ENCODE measurements around the gene CYP3A4.
"Not testable (repeated sequence)": the region's sequence is repeated elsewhere in the genome, so short reads cannot be mapped to it uniquely, and the experiment has no call there.

The CYP3A4 gene

DNA sequence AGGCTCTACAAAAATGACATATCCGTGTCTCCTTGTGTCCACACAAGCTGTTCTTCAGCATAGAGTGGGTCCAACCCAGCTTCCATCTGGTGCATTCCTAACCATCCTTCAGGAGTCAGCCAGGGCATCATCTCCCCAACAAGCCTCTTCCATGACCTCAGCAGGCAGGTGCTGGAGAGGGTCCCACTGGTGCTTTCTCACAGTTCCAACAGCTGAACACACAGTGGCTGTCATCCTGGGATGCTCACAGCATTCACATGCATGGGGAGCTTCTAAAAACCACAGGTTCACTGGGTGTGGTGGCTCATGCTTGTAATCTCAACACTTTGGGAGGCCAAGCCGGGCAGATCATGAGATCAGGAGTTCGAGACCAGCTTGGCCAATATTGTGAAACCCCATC, 6.4 kb upstream of the CYP3A4 start:
- H3K36me3 Mint-ChIP-seq (ENCODE audit: low read depth) = no peaks in the 10 kb centered on the region
- peaks cover 10% of the 10 kb centered on the region for H3K27me3 Mint-ChIP-seq (ENCODE audit: low read depth, poor library complexity)
- DNase-seq = no peak
- TF ChIP-seq, protein P1, sequence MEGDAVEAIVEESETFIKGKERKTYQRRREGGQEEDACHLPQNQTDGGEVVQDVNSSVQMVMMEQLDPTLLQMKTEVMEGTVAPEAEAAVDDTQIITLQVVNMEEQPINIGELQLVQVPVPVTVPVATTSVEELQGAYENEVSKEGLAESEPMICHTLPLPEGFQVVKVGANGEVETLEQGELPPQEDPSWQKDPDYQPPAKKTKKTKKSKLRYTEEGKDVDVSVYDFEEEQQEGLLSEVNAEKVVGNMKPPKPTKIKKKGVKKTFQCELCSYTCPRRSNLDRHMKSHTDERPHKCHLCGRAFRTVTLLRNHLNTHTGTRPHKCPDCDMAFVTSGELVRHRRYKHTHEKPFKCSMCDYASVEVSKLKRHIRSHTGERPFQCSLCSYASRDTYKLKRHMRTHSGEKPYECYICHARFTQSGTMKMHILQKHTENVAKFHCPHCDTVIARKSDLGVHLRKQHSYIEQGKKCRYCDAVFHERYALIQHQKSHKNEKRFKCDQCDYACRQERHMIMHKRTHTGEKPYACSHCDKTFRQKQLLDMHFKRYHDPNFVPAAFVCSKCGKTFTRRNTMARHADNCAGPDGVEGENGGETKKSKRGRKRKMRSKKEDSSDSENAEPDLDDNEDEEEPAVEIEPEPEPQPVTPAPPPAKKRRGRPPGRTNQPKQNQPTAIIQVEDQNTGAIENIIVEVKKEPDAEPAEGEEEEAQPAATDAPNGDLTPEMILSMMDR (IDR thresholded peaks at IDR 0.05) = no peak
- H3K9me3 Mint-ChIP-seq = no peaks in the 10 kb centered on the region
- H3K27ac Mint-ChIP-seq = no peak overlapping the region
- H3K4me1 Mint-ChIP-seq = no peaks in the 10 kb centered on the region
- H3K4me3 Mint-ChIP-seq = no peak overlapping the region

- no peak overlapping the region for H3K4me3 Mint-ChIP-seq
- H3K9me3 Mint-ChIP-seq = no peaks in the 10 kb centered on the region
- H3K36me3 Mint-ChIP-seq (ENCODE audit: low read depth) = no peaks in the 10 kb centered on the region
- no peaks in the 10 kb centered on the region for H3K4me1 Mint-ChIP-seq
- DNase-seq = no peak
- H3K27me3 Mint-ChIP-seq (ENCODE audit: low read depth, poor library complexity) = peaks cover 12% of the 10 kb centered on the region
- no peak overlapping the region for H3K27ac Mint-ChIP-seq
- TF ChIP-seq, protein P1 (IDR thresholded peaks at IDR 0.05) = no peak
Measured at GRCh38 chr7:99789441-99790070, 5.6 kb upstream of the CYP3A4 start.

GRCh38 chr7:99788554-99788953, 4.6 kb upstream of the CYP3A4 start:
- H3K27ac Mint-ChIP-seq = no peak overlapping the region
- H3K36me3 Mint-ChIP-seq (ENCODE audit: low read depth) = no peaks in the 10 kb centered on the region
- peaks cover 18% of the 10 kb centered on the region for H3K27me3 Mint-ChIP-seq (ENCODE audit: low read depth, poor library complexity)
- no peak overlapping the region for H3K4me3 Mint-ChIP-seq
- H3K9me3 Mint-ChIP-seq = no peaks in the 10 kb centered on the region
- no peak for DNase-seq
- no peaks in the 10 kb centered on the region for H3K4me1 Mint-ChIP-seq
- TF ChIP-seq, protein P1 (IDR thresholded peaks at IDR 0.05) = no peak

DNA sequence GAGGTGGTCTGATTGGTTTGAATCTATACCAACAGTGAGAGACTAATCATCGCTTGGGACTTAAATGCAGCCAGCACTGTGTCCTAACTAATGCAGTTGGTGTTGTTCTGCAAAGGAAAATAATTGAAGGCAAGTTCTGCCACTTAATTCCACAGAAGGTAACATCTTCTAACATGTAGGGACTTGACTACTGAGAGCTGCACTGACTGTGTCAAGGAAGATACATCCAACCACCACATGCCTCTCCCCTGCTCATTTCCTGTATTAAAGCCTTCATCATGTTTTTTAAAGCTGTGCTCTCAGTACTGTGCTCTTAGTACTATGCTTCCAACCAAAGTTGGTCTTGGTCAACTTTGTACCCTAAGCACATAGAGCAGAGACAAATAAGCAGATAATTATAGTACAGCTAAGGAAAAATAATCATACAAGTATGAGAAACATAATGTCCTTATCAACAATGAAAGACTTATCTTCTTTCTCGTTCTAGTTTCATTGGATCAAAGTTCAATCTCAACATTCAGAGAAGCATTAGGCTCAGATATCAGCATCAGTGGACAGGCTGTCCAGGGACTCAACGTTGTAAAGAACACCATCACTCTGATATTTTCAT, 2.8 kb upstream of the CYP3A4 start:
- TF ChIP-seq, protein P1 (IDR thresholded peaks at IDR 0.05) = no peak
- Mint-ChIP-seq H3K4me3 (no peak overlapping the region), H3K27ac (no peak overlapping the region), H3K9me3 (no peaks in the 10 kb centered on the region), H3K4me1 (no peaks in the 10 kb centered on the region), H3K27me3 (ENCODE audit: low read depth, poor library complexity) (peaks cover 22% of the 10 kb centered on the region), H3K36me3 (ENCODE audit: low read depth) (no peaks in the 10 kb centered on the region)
- no peak for DNase-seq

DNA sequence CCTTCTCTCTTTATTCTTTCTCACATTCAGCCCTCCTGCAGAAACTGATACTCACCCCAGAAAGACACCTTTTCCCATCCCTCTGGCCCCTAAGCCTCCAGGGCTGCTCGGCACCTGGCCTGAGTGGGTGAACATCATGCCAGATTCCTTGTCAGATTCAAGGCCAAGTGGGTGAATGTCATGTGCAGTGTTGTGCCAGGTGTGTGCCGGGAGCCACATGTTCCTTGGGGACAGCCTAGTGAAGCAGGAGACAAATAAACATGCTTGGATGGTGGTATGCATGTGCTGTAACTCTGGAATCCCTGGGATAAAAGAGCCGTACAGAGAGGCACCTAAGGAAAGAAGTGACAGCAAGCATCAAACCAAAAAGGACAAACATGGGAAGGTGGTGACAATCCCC, 1.7 kb upstream of the CYP3A4 start:
- H3K36me3 Mint-ChIP-seq (ENCODE audit: low read depth); H3K4me1 Mint-ChIP-seq; H3K4me3 Mint-ChIP-seq; H3K9me3 Mint-ChIP-seq; H3K27ac Mint-ChIP-seq; DNase-seq: not testable (repeated sequence)
- H3K27me3 Mint-ChIP-seq (ENCODE audit: low read depth, poor library complexity) = peaks cover 25% of the 10 kb centered on the region

GRCh38 chr7:99782012-99782953, 1.7 kb downstream of the CYP3A4 start:
- Mint-ChIP-seq H3K4me3 (no peak overlapping the region), H3K27ac (no peak overlapping the region), H3K36me3 (ENCODE audit: low read depth) (no peaks in the 10 kb centered on the region), H3K4me1 (no peaks in the 10 kb centered on the region), H3K27me3 (ENCODE audit: low read depth, poor library complexity) (peaks cover 27% of the 10 kb centered on the region), H3K9me3 (no peaks in the 10 kb centered on the region)
- TF ChIP-seq, protein P1 (IDR thresholded peaks at IDR 0.05) = no peak
- DNase-seq = no peak
